HepG2 (cell line): ENCODE measurements around the gene CCL27. TPM values are rescaled to one million over a fixed set of nuclear protein-coding genes. Genes with fewer than 3 reads are reported as not detected.

Experiments
- FOXA3 ChIP-seq: IDR thresholded peaks from 2 replicates; pipeline ENCODE4 v1.6.1; 2016; ENCODE audit warnings: missing genetic modification reagents, missing compliant biosample characterization
- GZF1 ChIP-seq: sonication (generic); formaldehyde crosslinking; IDR thresholded peaks from 2 replicates; pipeline ENCODE4 v1.5.1; 2020; ENCODE audit warnings: mild to moderate bottlenecking, missing genetic modification reagents
- HMGXB3 ChIP-seq: sonication (generic); formaldehyde crosslinking; IDR thresholded peaks from 2 replicates; pipeline ENCODE4 v1.4.0; 2020; ENCODE audit warnings: missing genetic modification reagents, borderline replicate concordance
- PAX8 ChIP-seq: sonication (generic); formaldehyde crosslinking; IDR thresholded peaks from 2 replicates; pipeline ENCODE4 v1.8.0; 2022; ENCODE audit warnings: mild to moderate bottlenecking, missing genetic modification reagents, borderline replicate concordance
- SMARCC2 ChIP-seq: fragments of 450-650 bp; IDR thresholded peaks from 2 replicates; pipeline ENCODE4 v1.6.1; 2017; ENCODE audit warnings: antibody characterized with exemption, mild to moderate bottlenecking
- SUZ12 ChIP-seq: fragments of 150-350 bp; IDR thresholded peaks from 2 replicates; pipeline ENCODE4 v1.6.1; 2014; ENCODE audit warnings: low read depth, low read length
- TFAP4 ChIP-seq: sonication (generic); IDR thresholded peaks from 2 replicates; pipeline ENCODE4 v1.6.1; 2016; ENCODE audit warnings: low read depth, borderline replicate concordance
- ZNF17 ChIP-seq: sonication (generic); formaldehyde crosslinking; IDR thresholded peaks from 2 replicates; pipeline ENCODE4 v1.5.0; 2020; ENCODE audit warnings: mild to moderate bottlenecking, missing genetic modification reagents
- ZNF264 ChIP-seq: sonication (generic); formaldehyde crosslinking; IDR thresholded peaks from 2 replicates; pipeline ENCODE4 v1.4.0; 2020; ENCODE audit warnings: missing genetic modification reagents
- ZNF44 ChIP-seq: sonication (generic); formaldehyde crosslinking; IDR thresholded peaks from 2 replicates; pipeline ENCODE4 v1.5.1; 2020; ENCODE audit warnings: mild to moderate bottlenecking, missing genetic modification reagents
- ZNF530 ChIP-seq: sonication (generic); formaldehyde crosslinking; IDR thresholded peaks from 2 replicates; pipeline ENCODE4 v1.5.0; 2020; ENCODE audit warnings: low read depth, mild to moderate bottlenecking, missing genetic modification reagents
- ZNF567 ChIP-seq: sonication (generic); formaldehyde crosslinking; IDR thresholded peaks from 2 replicates; pipeline ENCODE4 v1.8.1; 2023; ENCODE audit warnings: mild to moderate bottlenecking, missing genetic modification reagents, borderline replicate concordance
- ZNF670 ChIP-seq: sonication (generic); formaldehyde crosslinking; IDR thresholded peaks from 2 replicates; pipeline ENCODE4 v1.8.0; 2022; ENCODE audit warnings: mild to moderate bottlenecking, missing genetic modification reagents, borderline replicate concordance
- ZNF678 ChIP-seq: sonication (generic); formaldehyde crosslinking; IDR thresholded peaks from 2 replicates; pipeline ENCODE4 v1.4.0; 2020; ENCODE audit warnings: mild to moderate bottlenecking, missing genetic modification reagents
- ZNF704 ChIP-seq: sonication (generic); formaldehyde crosslinking; IDR thresholded peaks from 2 replicates; pipeline ENCODE4 v1.8.1; 2023; ENCODE audit warnings: mild to moderate bottlenecking, inconsistent platforms, moderate library complexity, missing genetic modification reagents, borderline replicate concordance
- ZNF790 ChIP-seq: sonication (generic); formaldehyde crosslinking; IDR thresholded peaks from 2 replicates; pipeline ENCODE4 v1.8.0; 2022; ENCODE audit warnings: missing genetic modification reagents, mild to moderate bottlenecking, borderline replicate concordance
- polyA plus RNA-seq, 8 experiments: library from polyadenylated mRNA; depleted of rRNA in 3 of 8; stranded (reverse) in 7 of 8; unstranded in 1 of 8; fragments of >200 nt; fragmentation: Illumina TruSeq in 4 of 8; extraction: Trizol in 4 of 8; gene quantifications; 2 replicates each; pipeline versions ENCODE4 v1.2.1 to v1.2.3, GENCODE V29; 2011 to 2016; ENCODE audit warnings: low read depth in 4 of 8, missing spikeins in 1 of 8, mixed read lengths in 1 of 8; ENCODE audit not compliant: insufficient read depth in 1 of 8
- total RNA-seq, 5 experiments: library from RNA; depleted of rRNA; stranded (reverse); fragments of >200 nt; fragmentation: Illumina TruSeq; extraction: Trizol; gene quantifications; 2 replicates each; pipeline ENCODE4 v1.2.3, GENCODE V29; 2016; ENCODE audit warnings: low read depth in 1 of 5
- TF ChIP-seq, protein P1 (sequence below): IDR thresholded peaks from 2 replicates; pipeline ENCODE4 v1.6.1; 2012; ENCODE audit warnings: inconsistent platforms
- TF ChIP-seq, protein P2 (sequence below): fragments of 450-650 bp; IDR thresholded peaks from 2 replicates; pipeline ENCODE4 v1.6.1; 2017
- TF ChIP-seq, protein P3 (sequence below): sonication (generic); formaldehyde crosslinking; IDR thresholded peaks from 2 replicates; pipeline ENCODE4 v1.8.0; 2022; ENCODE audit warnings: low read depth, missing genetic modification reagents

CCL27 gene
- total and polyA plus RNA-seq, 2 of the 13 experiments (the other 11 are each of a cell fraction or from before 2014, with no cell fraction given): not detected

DNA sequence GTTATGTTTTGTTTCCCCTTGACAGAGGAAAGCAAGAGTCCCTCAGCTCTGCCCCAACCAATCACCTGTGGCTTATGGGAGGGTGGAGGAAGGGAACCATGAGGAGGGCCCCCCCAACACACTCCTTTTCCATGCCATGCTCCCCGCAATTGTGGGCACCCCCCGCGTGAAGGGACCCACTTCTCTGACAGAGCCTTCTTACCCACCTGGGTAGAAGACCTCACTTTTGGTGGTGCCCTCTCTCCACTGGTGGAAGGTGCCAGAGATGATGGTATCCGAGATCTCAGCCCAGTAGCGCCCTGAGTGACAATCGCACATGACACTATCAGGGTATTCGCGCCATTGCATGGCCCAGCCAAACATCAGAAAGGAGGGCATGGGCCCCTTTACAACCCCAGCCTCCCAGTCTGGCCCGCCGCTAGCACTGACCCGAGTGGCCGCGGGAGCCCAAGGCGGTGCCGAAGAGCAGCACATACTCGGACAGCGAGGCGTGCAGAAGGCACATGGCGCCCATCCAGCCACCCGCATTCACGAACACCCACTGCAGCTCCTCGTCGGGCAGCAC lies 25.6 kb downstream of the CCL27 start (continued):
- TF ChIP-seq ZNF670 (CRISPR knock-in tag): no peak
- no peak for TF ChIP-seq ZNF704 (CRISPR knock-in tag)
- no peak for TF ChIP-seq GZF1 (CRISPR knock-in tag)
- TF ChIP-seq ZNF567 (CRISPR knock-in tag): 0 out of 2 replicates have a peak, but pooled peaks have one; percentile 3
- TF ChIP-seq SMARCC2: no peak
- TF ChIP-seq, protein P1, sequence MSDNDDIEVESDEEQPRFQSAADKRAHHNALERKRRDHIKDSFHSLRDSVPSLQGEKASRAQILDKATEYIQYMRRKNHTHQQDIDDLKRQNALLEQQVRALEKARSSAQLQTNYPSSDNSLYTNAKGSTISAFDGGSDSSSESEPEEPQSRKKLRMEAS: peak; percentile 93; the same call in 1 of the 2 replicates
- TF ChIP-seq PAX8 (CRISPR knock-in tag): no peak
- no peak for TF ChIP-seq FOXA3 (CRISPR knock-in tag)
- 0 out of 2 replicates have a peak, but pooled peaks have one; percentile 46 for TF ChIP-seq ZNF264 (CRISPR knock-in tag)
- peak; percentile 62; the same call in 1 of the 2 replicates for TF ChIP-seq ZNF678 (CRISPR knock-in tag)
- no peak for TF ChIP-seq ZNF17 (CRISPR knock-in tag)
- TF ChIP-seq ZNF44 (CRISPR knock-in tag): 0 out of 2 replicates have a peak, but pooled peaks have one; percentile 75
- TF ChIP-seq, protein P2, sequence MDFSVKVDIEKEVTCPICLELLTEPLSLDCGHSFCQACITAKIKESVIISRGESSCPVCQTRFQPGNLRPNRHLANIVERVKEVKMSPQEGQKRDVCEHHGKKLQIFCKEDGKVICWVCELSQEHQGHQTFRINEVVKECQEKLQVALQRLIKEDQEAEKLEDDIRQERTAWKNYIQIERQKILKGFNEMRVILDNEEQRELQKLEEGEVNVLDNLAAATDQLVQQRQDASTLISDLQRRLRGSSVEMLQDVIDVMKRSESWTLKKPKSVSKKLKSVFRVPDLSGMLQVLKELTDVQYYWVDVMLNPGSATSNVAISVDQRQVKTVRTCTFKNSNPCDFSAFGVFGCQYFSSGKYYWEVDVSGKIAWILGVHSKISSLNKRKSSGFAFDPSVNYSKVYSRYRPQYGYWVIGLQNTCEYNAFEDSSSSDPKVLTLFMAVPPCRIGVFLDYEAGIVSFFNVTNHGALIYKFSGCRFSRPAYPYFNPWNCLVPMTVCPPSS: no peak
- TF ChIP-seq SUZ12: no peak
- TF ChIP-seq HMGXB3 (CRISPR knock-in tag): no peak
- TF ChIP-seq, protein P3, sequence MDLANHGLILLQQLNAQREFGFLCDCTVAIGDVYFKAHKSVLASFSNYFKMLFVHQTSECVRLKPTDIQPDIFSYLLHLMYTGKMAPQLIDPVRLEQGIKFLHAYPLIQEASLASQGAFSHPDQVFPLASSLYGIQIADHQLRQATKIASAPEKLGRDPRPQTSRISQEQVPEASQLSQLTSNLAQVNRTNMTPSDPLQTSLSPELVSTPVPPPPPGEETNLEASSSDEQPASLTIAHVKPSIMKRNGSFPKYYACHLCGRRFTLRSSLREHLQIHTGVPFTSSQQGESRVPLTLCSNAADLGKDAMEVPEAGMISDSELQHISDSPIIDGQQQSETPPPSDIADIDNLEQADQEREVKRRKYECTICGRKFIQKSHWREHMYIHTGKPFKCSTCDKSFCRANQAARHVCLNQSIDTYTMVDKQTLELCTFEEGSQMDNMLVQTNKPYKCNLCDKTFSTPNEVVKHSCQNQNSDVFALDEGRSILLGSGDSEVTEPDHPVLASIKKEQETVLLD (CRISPR knock-in tag): no peak
- TF ChIP-seq ZNF790 (CRISPR knock-in tag): 0 out of 2 replicates have a peak, but pooled peaks have one; percentile 20
- TF ChIP-seq TFAP4: no peak
- TF ChIP-seq ZNF530 (CRISPR knock-in tag): no peak
